Astrocyte of the cerebellum (primary cell): Measurements from ENCODE around the gene GUCD1.

Experiments used
- DNase-seq: peaks from one replicate; pipeline ENCODE4 v3.0.0-alpha.2; 2011; ENCODE audit warnings: low read depth
- H3K4me3 ChIP-seq: 2 replicates; pipeline ENCODE4 v1.5.1; 2011; ENCODE audit warnings: mild to moderate bottlenecking, low read depth, low read length, moderate library complexity
- in situ Hi-C: cut with HindIII; loops from 2 replicates; pipeline ENCODE4 v1.10.0; 2017; ENCODE audit warnings: low sequenced_read_pairs
- TF ChIP-seq, protein P1 (sequence below): IDR thresholded peaks from 2 replicates; pipeline ENCODE4 v1.5.1; 2012; ENCODE audit warnings: low read length, low read depth, moderate library complexity, mild to moderate bottlenecking; ENCODE audit errors: missing control alignments

GUCD1 gene

DNA sequence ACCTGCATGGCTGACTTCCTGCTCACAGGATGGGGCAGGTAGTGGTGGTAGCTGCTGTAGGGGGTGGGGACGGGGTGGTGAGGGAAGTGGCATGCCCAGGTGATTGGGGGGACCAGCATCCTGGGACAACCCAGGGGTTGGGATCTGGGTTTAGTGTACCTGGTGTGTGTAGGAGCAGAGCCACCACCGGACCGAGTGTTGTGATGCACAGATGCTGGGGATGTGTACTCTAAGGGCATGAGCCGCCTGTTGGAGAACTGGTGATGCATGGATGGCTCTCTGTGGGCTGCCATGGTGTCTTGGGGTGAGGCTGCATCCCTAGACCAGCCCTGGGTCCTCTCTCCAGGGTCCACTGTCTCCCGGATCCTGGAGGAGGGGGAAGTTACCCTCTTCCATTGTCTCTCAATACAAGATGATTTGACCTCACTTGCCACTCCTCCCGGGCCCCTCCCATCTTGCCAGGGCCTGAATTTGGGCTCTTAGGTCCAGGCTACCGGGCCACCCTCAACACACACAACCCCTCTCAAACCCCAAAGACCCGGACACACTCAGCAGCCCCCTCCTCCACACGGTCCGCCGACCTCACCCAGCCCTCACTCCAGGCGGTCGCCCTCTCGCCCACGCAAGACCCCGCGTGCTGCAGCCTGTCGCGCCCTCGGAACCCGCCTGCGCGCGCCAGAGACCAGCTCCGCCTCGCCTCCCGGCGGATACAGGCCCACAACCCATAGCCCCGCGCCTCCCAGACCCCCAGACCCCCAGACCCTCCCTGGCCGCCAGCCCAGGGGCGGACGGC is 37.3 kb upstream of the GUCD1 start:
- H3K4me3 ChIP-seq = peak overlapping the region; percentile 53
- in situ Hi-C loops = no loop called here
- no peak for DNase-seq
- TF ChIP-seq, protein P1, sequence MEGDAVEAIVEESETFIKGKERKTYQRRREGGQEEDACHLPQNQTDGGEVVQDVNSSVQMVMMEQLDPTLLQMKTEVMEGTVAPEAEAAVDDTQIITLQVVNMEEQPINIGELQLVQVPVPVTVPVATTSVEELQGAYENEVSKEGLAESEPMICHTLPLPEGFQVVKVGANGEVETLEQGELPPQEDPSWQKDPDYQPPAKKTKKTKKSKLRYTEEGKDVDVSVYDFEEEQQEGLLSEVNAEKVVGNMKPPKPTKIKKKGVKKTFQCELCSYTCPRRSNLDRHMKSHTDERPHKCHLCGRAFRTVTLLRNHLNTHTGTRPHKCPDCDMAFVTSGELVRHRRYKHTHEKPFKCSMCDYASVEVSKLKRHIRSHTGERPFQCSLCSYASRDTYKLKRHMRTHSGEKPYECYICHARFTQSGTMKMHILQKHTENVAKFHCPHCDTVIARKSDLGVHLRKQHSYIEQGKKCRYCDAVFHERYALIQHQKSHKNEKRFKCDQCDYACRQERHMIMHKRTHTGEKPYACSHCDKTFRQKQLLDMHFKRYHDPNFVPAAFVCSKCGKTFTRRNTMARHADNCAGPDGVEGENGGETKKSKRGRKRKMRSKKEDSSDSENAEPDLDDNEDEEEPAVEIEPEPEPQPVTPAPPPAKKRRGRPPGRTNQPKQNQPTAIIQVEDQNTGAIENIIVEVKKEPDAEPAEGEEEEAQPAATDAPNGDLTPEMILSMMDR = no peak

DNA sequence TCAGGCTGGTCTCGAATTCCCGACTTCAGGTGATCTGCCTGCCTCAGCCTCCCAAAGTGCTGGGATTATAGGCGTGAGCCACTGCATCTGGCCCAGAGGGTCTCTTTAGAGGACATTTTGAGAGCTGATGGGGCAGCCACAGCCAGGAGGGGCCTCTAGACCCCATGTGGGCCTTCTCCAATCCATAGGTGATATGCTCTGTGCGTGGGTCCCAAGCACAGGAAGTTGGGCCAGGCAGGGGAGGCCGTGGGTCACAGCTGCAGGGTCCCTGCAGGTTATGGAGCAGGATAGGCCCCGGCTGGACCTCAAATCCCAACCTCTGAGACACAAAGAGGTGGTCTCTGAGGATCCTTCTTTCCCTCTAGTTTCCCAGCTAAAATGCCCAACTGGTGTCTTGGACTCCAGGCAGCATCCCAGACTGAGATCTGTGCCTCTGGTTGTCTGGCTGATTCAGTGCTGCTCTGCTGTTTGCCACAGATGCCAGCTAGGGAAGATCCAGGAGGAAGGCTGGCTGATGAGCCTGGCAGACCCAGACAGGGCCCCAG is 36.4 kb upstream of the GUCD1 start:
- no peak for DNase-seq
- in situ Hi-C loops = no loop called here
- TF ChIP-seq, protein P1 = no peak
- H3K4me3 ChIP-seq = no peak overlapping the region

DNA sequence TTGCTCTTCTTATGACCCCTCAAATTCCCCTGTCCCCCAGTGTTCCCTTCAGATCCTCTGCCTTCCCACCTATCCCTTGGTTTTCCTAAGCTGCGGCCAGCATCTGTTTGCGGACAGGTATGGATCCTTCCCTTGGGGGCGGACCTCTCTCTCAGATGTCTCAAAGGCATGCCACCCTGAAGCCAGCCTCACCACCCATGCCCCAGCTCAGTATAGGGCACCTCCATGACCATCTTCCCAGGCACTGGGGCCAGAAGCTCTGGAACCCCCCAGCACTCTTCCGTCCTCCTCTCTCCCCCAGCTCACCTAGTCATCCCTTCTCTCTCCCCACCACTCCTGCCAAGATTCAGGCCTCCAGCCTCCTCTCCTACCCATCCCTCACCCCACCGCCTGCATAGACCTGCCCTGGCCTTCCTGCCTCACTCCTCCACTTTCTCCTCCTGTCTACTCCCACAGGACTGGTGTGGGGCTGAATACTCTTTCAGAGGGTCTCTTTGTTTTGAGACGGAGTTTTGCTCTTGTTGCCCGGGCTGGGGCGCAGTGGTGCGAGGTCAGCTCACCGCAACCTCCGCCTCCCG is 35.7 kb upstream of the GUCD1 start:
- TF ChIP-seq, protein P1 = no peak
- H3K4me3 ChIP-seq = no peak overlapping the region
- in situ Hi-C loops = no loop called here
- DNase-seq = no peak

DNA sequence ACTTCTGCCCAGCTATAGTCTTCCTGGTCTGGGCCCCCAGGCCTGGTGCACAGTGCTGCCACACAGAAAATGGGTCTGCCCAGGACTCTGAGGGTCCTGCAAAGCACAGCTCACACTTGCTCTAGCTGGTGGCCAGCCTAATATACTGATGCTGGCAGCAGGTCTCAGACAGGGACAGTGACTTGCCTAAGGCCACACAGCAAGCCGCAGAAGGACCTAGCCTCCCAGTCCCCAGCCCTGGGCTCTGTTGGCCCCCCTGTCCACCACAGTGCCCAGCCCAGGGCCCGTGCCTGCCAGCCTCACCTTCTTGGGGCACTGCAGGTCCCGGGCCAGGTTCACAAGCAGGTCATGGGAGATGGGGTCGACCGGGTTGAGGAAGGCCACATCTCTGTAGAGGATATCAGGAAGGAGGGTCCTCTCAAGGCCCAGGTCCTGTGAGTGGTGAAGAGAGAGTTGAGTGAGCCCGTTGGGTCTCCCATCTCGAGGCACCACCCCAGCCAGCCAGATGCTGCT is 34.6 kb upstream of the GUCD1 start:
- TF ChIP-seq, protein P1 = no peak
- no peak for DNase-seq
- in situ Hi-C loops = no loop called here
- no peak overlapping the region for H3K4me3 ChIP-seq

DNA sequence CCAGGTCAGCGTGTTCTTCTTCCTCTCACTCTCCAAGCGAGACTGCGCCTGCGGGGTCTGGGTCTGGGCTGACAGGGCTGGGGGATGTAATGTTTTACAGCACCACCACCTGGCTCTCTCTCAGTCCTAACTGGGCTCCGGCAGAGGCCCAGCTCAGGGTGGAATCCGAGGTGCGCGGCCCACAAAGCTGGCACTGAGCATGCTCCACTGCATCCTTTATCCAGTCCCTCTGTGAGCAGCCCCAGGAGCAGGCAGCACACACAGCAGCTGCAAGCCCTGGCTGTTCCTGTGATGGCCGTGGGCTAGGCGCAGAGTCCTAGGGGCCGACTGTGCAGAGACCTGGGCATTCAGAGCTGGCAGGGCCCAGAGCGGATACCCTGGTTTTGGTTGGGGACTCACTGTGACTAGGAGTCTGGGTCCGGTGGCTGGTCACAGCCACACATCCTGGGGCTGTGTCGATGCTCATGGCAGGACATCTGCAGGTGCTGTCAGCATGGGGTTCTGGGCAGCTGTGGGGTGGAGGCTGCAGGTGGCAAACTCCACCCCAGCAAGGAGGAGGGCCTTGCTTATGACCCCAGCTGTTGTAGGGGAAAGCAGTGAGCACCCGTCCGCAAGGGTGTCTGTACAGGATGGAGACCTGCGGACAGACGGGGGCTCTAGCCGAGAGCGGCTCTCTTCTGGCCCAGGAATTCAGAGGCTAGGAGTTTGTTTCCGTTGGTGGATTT is 34.0 kb upstream of the GUCD1 start:
- in situ Hi-C loops = no loop called here
- no peak overlapping the region for H3K4me3 ChIP-seq

DNA sequence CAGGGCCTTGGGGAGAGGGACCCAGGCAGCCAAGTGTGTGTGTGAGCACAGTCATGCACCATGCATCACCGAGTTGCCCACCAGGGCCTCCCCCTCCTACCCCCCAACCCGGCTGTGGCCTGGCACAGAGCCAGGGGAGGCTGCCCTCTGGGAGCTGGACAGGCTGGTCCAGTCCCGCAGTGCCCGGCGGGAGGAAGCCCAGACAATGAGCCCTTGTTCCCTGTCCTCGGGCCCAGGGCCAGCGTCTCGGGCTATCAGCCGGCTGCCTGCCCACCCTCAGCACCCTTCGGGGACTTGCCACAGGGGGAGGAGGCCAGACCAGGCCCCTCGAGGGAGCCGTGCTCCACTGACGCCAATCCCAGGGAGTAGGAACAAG is 33.4 kb upstream of the GUCD1 start:
- no peak for DNase-seq
- TF ChIP-seq, protein P1 = no peak
- in situ Hi-C loops = no loop called here
- H3K4me3 ChIP-seq = no peak overlapping the region

More for the DNA sequence above, 34.0 kb upstream of the GUCD1 start:
- DNase-seq = no peak
- TF ChIP-seq, protein P1 = no peak
